A549 (cell line): ENCODE results near the gene SLC16A10.

Source experiments
- CTCF ChIP-seq: fragments of >200 bp; sonication (Bioruptor Twin); formaldehyde crosslinking; IDR thresholded peaks from 3 replicates; pipeline ENCODE4 v1.5.1; 2016
- EP300 ChIP-seq, 2 experiments: fragments of >200 bp; sonication (Bioruptor Twin); formaldehyde crosslinking; IDR thresholded peaks; 2 replicates in 1 of 2; 3 replicates in 1 of 2; pipeline ENCODE4 v1.6.1; 2016 to 2017
- JUN ChIP-seq, 2 experiments: fragments of >200 bp; sonication (Bioruptor Twin); formaldehyde crosslinking; IDR thresholded peaks; 2 replicates in 1 of 2; 3 replicates in 1 of 2; pipeline ENCODE4 v1.6.1; 2016 to 2017
- KDM1A ChIP-seq: fragments of 200-600 bp; sonication (generic); IDR thresholded peaks from 2 replicates; pipeline ENCODE4 v1.6.1; 2016; ENCODE audit warnings: low read depth, mild to moderate bottlenecking
- RAD21 ChIP-seq, 2 experiments: fragments of >200 bp in 1 of 2; sonication (Bioruptor Twin) in 1 of 2; formaldehyde crosslinking in 1 of 2; IDR thresholded peaks in 1 of 2; conservative IDR thresholded peaks in 1 of 2; 2 replicates in 1 of 2; 3 replicates in 1 of 2; pipeline ENCODE4 v1.6.1; 2012 to 2018; ENCODE audit warnings: inconsistent platforms in 1 of 2
- RFX5 ChIP-seq: fragments of 450-650 bp; IDR thresholded peaks from 2 replicates; pipeline ENCODE4 v1.7.1; 2014; ENCODE audit warnings: antibody characterized with exemption, mild to moderate bottlenecking, moderate library complexity
- SMC3 ChIP-seq: fragments of >200 bp; sonication (Bioruptor Twin); formaldehyde crosslinking; IDR thresholded peaks from 3 replicates; pipeline ENCODE4 v1.6.1; 2018; ENCODE audit warnings: inconsistent platforms
- USF2 ChIP-seq: fragments of 450-650 bp; IDR thresholded peaks from 2 replicates; pipeline ENCODE4 v1.6.1; 2014; ENCODE audit warnings: antibody characterized with exemption

GRCh38 chr6:111041917-111042316, 45.4 kb upstream of the SLC16A10 start:
- TF ChIP-seq CTCF (no peak), RAD21 (conservative IDR thresholded peaks at IDR 0.05 in 1 of 2, IDR thresholded peaks at IDR 0.05 in 1 of 2) (no peak), USF2 (no peak), JUN (IDR thresholded peaks at IDR 0.05) (no peak), SMC3 (no peak), EP300 (IDR thresholded peaks at IDR 0.05) (no peak), KDM1A (no peak), RFX5 (no peak)
